T-helper 2 cell treated with Interferon-gamma antibody and Interleukin-4, amounts not matched to agents 100 ng/mL and 5 ng/mL, for 36 hours (primary cell): ENCODE measurements around the gene RUVBL2. TPM values are rescaled to one million over a fixed set of nuclear protein-coding genes. Genes with fewer than 3 reads are reported as not detected.

Experiments used
- intact Hi-C: fragments of 100-400 bp; cut with micrococcal nuclease; formaldehyde crosslinking; loops from one replicate; pipeline ENCODE4 v1.15.1; 2023
- total RNA-seq: library from RNA; stranded (reverse); gene quantifications from 2 replicates; pipeline ENCODE4 v1.2.3, GENCODE V29; 2022

RUVBL2 gene
- total RNA-seq: 105 and 108 TPM in 2 replicates

DNA sequence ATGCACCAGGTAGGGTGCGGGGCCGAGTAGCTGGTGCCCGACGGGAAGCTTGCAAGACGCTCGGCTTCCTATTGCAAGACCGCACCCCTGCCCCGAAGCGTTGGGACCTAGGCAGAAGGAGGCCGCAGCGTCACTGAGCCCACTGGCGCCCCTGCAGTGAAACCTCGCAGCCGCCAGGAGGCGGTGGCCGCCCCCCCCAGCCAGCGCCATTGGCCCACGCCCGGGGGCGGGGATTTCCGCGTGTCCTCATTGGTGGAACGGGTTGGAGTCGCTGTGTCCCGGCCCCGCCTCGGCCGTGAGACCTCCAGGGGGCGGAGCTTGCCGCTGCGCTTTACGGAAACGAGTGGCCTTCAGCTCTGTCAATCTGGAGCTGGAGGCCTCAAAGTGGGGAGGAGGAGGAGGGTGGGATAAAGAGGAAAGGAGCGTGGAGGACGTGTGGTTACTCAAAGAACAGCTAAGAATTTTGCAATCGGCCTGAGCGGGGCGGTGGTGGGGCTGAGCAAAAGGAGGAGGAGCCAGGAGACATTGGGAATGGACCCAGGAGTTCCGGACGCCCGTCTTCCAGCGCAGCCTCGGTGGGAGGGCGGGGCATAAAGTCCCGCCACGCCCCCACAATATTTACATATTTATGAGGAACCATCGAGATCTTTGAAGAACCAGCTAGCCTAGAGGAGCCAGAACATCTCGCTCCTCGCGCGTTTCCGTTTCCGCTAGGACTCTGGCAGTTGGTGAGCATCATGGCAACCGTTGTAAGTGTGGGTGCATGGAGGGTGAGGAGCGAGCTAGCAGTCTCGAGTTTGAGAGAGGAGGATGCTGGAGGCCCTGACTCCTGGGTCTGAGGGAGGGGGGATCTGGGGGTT lies at the start of gene RUVBL2, which contains the start of gene GYS1:
Gene RUVBL2 (plus strand): TSS at position 713 of the 860 bp plus-strand sequence. CDS start 25 bp downstream, at position 738.
Gene GYS1 (minus strand): TSS at position 135 of the 860 bp plus-strand sequence. CDS start 197 bp downstream, outside the sequence.
- intact Hi-C loops: loop anchor here (1.0 to 10.0 kb wide), 6 partner anchors 28 to 481 kb away; partner anchors contain the start of genes C19orf73, FLT3LG, FTL and PPFIA3

DNA sequence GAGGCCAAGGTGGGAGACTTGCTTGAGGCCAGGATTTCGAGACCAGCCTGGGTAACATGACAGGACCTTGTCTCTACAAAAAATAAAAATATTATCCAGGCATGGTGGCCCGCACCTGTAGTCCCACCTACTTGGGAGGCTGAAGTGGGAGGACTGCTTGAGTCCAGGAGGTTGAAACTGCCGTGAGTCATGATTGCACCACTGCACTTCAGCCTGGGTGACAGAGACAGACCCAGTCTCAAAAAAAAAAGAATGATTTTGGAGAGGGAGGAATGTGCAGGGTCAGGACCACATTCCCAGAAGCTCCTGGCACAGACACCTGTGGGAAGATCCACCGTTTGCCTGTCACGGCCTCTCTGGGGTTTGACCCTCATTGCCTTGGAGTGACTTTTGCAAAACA lies 48.3 kb upstream of the RUVBL2 start:
- intact Hi-C loops: no loop called here

DNA sequence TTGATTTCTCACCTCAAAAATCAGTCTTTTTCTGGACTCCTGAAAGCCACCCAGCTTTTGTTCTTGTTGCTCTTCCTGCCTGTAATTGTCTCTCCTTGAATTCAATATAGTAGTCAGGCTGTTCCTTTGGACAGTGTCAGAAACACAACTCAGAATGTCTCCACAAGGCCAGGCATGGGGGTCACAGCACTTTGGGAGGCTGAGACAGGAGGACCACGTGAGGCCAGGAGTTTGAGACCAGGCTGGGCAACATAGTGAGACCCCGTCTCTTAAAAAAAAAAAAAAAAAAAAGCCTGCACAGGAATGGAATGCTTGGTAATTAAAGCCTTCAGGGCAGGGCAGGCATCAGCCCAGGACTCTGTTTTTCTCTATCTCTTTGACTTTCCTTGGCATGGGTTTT lies 47.9 kb upstream of the RUVBL2 start:
- intact Hi-C loops: no loop called here

DNA sequence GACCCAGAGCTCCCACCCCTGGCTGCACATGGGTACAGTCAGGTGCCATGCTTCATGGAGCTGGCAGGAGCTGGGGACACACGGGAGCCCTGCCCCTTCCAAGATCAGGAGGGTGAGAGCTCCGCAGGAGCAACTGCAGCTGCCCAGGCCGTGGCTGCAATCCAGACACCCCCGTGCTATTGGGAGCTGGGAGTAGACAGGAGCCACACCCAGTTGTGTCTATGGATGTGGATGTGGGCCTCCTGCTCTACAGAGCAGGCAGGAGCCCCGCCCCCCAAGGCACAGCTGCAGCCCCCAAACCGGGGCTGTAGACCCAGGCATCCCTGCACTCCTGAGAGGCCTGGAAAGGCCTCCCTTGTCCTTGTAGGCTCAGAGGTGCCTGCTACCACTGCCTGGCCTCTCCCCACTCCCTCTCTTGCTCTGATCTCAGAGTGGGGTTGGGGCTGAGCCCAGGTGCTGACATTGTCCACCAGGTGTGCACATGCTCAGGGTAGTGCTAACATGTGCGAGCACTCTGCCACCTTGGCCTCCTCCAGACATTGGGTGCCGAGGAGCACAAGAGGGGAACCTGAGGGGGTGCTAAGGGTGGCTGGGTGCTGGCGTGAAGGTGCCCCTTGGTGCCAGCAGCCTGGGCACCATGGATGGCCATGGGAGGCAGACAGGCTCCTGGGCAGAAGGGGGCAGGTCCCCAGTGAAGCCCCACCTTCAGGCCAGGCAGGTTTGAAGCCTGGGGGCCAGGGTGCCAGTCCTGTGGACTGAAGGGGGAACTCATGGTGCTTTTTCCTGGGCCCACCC lies 47.0 kb upstream of the RUVBL2 start:
- intact Hi-C loops: no loop called here

DNA sequence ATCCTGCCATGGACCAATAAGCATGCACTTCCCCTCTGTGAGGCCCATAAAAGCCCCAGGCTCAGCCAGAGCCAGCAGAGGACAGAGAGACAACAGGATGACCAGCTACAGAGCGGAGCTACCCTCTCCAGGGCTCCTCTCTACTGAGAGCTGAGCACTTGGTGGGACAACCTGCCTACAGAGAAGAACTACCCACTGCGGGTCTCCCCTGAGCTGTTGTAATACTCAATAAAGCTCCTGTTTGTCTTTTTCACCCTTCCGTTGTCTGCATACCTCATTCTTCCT lies 46.5 kb upstream of the RUVBL2 start:
- intact Hi-C loops: no loop called here

DNA sequence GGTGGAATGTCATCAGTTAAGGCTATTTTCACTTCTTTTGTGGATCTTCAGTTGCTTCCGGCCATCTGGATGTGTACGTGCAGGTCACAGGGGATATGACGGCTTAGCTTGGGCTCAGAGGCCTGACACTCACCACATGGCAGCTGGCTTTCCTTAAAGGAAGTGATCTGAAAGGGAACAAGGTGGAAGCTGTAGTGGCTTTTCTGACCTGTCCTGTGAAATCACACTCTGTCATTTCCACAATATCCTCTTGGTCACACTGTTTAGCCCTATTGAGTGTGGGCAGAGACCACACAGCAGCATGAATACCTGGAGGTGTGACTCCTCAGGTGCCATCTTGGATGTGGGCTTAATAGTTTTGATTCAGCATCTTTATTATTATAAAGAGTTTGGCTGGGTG lies 43.5 kb upstream of the RUVBL2 start:
- intact Hi-C loops: no loop called here

DNA sequence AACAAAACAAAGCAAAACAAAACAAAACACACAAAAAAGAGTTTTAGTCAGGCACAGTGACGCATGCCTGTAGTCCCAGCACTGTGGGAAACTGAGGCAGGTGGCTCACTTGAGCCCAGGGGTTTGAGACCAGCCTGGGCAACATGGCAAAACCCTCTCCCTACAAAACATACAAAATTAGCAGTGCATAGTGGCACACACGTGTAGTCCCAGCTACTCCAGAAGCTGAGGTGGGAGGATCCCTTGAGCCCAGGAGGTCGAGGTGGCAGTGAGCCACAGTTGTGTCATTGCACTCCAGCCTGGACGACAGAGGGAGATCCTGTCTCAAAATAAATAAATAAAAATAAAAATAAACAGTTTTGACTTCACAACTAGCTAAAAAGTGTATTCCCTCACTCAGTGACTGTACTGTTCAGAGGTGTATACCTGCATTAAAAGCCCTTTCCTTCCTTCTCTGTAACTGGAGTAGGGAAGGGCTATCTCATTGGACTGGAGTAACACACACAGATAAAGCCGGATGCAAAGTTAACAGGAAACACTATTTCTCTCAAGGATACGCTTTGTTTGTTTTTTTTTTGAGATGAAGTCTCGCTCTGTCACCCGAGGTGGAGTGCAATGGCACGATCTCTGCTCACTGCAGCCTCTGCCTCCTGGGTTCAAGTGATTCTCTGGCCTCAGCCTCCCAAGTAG lies 42.7 kb upstream of the RUVBL2 start:
- intact Hi-C loops: loop anchor here (1.0 kb wide), 1 partner anchor 23 kb away; no protein-coding TSS in a partner anchor

DNA sequence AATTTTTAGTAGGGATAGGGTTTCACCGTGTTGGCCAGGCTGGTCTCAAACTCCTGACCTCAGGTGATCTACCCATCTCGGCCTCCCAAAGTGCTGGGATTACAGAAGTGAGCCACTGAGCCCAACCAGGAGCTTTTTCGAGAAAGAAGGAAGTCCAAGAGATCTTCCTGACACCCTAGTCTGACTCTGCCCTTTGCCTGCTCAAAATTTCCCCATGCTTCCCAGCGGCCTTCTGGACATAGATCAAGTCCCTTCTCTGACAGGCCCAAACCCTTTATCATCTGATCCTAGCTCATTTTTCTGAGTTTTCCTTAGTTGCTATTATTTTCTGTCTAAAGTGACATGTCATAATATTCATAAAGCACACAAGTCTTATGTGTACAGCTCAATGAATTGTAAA lies 40.5 kb upstream of the RUVBL2 start:
- intact Hi-C loops: no loop called here

DNA sequence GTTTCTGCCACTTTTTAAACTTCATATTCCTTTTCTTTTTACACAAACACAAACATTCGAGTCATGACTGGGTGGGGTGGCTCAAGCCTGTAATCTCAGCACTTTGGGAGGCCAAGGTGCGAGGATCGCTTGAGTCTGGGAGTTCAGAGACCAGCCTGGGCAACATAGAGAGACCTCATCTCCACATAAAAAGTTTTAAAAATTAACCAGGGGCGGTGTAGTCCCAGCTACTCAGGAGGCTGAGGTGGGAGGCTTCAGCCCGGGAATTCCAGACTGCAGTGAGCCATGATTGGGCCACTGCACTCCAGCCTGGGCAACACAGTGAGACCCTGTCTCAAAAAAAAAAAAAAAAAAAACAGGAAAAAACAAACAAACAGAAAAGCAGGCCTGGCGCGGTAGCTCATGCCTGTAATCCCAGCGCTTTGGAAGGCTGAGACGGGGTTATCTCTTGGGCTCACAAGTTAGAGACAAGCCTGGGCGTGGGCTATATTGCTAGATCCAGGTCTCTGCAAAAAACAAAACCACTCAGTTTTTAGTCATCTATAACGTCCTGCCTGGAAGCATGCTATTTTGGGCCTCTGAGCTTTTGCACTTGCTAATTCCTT lies 39.6 kb upstream of the RUVBL2 start:
- intact Hi-C loops: loop anchor here (1.0 to 2.0 kb wide), 2 partner anchors 11 to 159 kb away; partner anchors contain the start of gene FTL

DNA sequence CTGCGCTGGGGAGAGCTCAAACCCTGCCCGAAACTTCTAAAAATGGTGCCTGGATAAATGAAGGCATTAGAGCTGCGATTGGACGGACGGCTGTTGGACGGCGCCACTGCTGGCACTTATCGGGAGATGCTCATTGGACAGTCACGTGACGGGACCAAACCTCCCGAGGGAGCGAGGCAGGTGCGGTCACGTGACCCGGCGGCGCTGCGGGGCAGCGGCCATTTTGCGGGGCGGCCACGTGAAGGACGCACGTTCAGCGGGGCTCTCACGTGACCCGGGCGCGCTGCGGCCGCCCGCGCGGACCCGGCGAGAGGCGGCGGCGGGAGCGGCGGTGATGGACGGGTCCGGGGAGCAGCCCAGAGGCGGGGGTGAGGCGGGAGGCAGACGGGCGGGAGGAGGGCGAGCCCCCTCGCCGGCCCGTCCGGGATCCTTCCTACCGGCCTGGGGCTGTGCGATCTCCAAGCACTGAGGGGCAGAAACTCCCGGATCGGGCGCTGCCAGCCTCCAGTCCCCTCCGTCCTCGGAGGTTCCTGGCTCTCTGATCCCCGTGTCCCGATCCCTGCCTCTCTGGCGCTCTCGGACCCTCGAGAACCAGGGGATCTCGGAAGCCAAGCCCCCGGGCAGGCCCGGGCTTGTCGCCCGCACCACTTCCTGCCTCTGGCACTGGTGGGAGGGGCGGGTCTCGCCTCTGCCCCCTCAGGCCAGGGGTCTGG lies 38.9 kb upstream of the RUVBL2 start, which contains the start of gene BAX:
Gene BAX (plus strand): TSS at position 281 of the 713 bp plus-strand sequence. CDS start 54 bp downstream, at position 335.
- intact Hi-C loops: loop anchor here (1.0 to 2.0 kb wide), 2 partner anchors 11 to 160 kb away; partner anchors contain the start of gene FTL

DNA sequence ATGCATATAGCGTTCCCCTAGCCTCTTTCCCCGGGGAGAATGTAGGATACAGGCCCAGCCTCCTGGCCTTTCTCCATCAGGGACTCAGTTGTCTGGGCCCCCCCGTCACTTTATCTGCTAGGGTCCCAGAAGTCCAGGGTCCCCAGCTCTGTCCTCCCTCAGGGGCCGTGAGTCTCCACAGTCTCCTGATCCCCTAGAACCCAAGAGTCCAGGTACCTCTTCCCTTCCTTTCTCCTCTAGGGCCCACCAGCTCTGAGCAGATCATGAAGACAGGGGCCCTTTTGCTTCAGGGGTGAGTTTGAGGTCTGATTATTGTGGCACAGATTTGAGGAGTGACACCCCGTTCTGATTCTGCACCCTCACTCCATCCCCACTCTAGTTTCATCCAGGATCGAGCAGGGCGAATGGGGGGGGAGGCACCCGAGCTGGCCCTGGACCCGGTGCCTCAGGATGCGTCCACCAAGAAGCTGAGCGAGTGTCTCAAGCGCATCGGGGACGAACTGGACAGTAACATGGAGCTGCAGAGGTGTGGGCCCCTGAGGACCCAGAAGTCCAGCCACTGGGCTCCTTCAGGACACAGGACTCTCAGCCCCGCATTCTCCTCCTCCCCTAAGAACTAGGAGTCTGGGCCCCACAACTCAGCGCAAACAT lies 38.3 kb upstream of the RUVBL2 start:
- intact Hi-C loops: loop anchor here (2.0 kb wide), 1 partner anchor 161 kb away; no protein-coding TSS in a partner anchor

DNA sequence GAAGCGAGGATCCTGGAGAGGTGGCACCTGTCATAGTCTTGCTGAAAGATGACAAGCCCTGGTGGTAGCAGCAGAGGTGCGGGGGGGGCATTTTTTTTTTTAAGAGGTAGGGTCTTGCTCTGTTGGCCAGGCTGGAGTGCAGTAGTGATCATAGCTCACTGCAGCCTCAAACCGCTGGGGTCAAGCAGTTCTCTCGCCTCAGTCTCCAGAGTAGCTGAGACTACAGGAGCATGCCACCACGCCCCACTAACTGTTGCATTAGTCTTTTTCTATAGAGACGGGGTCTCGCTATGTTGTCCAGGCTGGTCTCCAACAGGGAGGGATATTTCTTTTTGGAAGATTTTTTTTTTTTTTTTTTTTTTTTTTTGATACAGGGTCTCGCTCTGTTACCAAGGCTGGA lies 35.7 kb upstream of the RUVBL2 start:
- intact Hi-C loops: no loop called here

DNA sequence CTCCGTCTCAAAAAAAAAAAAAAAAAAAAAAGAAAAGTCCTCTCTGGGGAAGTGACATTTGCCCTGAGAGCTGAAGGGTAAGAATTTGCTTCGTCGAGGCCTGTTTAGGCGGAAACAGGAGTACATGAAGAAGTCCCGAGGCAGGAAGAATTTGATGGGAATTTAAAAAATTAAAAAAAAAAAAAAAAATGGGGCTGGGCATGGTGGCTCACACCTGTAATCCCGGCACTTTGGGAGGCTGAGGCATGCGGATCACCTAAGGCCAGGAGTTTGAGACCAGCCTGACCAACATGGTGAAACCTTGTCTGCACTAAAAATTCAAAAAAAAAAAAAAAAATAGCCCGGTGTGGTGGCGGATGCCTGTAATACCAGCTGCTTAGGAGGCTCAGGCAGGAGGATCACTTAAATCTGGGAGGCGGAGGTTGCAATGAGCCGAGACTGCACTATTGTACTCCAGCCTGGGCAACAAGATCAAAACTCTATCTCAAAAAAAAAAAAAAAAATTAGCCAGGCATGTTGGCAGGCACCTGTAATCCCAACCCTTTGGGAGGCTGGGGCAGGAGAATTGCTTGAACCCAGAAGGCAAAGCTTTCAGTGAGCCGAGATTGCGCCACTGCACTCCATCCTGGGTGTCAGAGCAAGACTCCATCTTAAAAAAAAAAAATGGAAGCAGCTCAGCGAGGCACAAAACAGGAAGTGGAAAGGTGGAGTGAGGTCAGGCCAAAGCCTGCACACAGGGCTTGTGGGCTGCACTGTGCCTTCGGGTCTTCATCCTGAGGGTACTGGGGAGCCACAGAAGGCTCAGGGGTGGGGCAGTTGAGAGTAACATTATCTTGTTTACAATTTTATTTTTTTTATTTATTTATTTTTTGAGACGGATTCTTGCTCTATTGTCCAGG lies 34.1 kb upstream of the RUVBL2 start:
- intact Hi-C loops: loop anchor here (10.0 kb wide), 1 partner anchor 325 kb away; the partner anchor contains the start of gene DBP

DNA sequence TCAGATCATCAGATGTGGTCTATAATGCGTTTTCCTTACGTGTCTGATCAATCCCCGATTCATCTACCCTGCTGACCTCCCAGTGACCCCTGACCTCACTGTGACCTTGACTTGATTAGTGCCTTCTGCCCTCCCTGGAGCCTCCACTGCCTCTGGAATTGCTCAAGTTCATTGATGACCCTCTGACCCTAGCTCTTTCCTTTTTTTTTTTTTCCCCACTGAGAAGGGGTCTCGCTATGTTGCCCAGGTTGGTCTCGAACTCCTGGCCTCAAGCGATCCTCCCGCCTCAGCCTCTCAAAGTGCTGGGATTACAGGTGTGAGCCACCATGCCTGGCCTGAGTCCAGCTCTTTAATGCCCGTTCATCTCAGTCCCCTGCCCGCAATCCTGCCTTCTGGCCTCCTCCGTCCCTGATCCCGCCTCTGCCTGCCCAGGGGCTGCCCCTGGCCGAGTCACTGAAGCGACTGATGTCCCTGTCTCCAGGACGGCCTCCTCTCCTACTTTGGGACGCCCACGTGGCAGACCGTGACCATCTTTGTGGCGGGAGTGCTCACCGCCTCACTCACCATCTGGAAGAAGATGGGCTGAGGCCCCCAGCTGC lies 32.5 kb upstream of the RUVBL2 start:
- intact Hi-C loops: loop anchor here (10.0 kb wide), 1 partner anchor 326 kb away; the partner anchor contains the start of gene DBP

DNA sequence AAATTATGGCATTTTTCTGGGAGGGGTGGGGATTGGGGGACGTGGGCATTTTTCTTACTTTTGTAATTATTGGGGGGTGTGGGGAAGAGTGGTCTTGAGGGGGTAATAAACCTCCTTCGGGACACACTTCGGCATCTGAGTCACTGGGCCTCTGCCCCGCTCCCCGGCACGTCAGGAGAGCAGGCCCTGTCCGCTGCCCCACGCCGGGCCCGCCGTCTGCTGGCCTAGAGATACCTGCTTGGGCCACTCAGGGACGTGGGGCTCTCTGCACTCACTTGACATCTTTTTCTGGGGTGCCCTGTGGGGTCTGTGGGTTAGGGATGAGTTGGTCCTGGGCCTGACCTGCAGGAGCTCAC lies 32.0 kb upstream of the RUVBL2 start:
- intact Hi-C loops: loop anchor here (10.0 kb wide), 1 partner anchor 327 kb away; the partner anchor contains the start of gene DBP

DNA sequence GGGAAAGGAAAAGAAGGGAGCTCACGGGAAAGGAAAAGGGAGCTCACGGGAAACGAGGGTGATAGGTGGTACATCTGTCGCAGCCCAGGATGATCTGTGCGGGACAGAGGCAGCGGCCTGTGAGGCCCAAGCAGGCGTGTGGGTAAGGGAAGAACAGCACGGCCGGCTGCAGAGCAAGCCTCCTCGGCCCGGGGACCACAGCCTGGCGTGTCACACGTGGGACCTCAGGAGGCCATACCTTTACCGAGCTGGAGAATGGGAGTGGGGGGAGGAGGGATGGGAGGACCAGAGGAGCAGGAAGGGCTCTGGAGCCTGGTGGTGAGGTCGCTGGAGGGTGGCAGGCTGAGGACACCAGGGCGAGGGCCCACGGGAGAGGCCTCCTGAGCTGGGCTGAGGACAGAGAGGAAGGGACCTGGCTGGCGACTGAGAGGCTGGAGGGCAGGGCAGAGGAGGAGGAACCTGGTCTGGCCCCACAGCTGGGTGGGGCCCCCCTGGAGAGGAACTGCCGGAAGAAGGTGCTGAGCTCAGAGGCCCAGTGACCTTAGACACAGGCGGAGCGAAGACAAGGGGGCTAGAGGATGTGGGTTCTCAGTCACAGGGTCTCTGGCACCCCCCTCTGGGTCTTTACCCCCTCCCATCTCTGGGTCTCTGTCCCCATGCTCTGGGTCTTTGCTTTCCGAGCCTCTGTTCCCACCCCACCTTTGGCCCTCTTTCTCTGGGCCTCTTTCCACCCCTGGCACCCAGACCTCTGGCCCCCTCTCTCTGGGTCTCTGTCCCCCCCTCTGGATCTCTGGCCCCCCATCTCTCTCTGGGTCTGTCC lies 31.4 kb upstream of the RUVBL2 start:
- intact Hi-C loops: loop anchor here (10.0 kb wide), 1 partner anchor 327 kb away; the partner anchor contains the start of gene DBP

DNA sequence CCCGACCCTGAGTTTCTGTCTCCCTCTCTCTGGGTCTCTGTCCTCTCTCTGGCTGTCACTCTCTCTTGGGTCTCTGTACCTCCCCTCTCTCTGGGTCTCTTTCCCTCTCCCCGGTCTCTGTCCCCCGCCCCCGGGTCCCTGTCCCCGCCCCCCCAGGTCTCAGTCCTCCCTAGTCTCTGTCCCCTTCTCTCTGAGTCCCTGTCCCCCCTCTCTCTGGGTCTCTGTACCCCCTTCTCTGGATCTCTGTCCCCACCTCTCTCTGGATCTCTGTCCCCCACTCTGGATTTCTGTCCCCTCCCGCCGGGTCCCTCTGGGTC lies 30.9 kb upstream of the RUVBL2 start:
- intact Hi-C loops: loop anchor here (10.0 kb wide), 1 partner anchor 328 kb away; the partner anchor contains the start of gene DBP
